Medulla oblongata (tissue), 1 donor: ENCODE results near the gene ELAVL1.
A peak's percentile ranks its signal among the peaks of the same experiment; 100 is the strongest.

Experiments
- DNase-seq: peaks from one replicate; pipeline ENCODE4 v3.0.0-alpha.2; 2015; ENCODE audit errors: extremely low spot score

The ELAVL1 gene

DNA sequence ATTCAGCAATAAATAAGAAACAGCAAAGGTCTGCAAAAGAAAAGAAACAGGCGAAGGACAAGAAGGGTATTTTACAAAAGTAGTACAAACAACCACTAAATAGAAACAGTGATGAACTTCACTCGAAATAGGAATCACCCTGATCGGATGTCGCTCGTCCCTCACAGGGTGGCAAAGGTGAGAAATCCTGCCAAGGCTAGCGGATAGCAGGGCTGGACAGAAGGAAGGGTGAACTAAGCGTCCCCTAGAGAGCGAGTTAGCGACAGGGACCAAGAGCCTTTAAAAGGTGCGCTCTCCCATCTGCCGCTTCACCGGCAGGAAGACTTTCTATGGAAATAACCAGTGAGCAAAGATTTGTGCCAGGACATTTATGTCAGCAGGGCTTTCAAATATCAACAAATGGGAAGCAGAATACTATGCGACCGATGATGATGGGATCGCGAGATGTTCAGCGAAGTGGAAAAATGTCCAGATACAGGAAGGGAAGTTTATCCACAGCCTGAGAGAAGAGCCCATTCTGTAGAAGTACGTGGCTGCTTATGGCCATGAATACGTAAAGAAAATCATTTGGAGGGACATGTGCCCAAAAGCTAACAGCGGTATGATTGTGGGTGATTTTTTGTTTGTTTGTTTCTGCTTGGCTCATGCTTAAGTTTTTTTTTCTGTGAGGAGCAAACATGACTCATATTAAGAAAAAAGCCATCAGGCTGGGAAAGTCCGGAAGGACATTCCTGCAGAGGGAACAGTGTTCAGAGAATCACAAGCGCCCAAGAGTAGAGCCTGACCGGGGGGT lies 18.9 kb downstream of the ELAVL1 start:
- DNase-seq: no peak

DNA sequence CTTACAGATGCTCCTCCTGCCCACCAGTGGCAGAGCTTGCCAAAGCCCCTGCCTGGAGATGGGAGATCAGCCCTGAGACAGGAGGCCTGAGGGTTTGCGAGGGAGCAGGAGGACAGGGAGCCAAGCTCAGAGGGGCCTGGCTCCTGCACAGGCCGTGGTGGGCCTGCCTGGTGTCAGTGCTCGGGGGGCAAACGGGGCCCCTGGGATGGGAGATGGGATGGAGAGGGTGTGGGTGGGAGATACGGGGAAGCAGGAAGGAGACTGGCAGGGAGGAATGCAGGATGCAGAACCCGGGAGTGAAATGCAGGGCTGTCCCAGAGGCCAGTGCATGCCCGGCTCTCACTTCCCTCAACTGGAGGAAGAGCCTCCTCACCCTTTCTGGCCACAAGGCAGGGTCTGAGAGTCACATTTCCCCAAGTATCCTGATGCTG lies 19.9 kb downstream of the ELAVL1 start:
- DNase-seq: no peak

- no peak for DNase-seq
Observed at GRCh38 chr19:7983995-7984837, 21.2 kb downstream of the ELAVL1 start.

- no peak for DNase-seq
Observed at GRCh38 chr19:7983286-7983950, 22.0 kb downstream of the ELAVL1 start.

GRCh38 chr19:7982651-7983099 lies 22.8 kb downstream of the ELAVL1 start:
- no peak for DNase-seq

GRCh38 chr19:7982103-7982502 lies 23.3 kb downstream of the ELAVL1 start:
- no peak for DNase-seq

- no peak for DNase-seq
Observed at GRCh38 chr19:7981661-7982060, 23.8 kb downstream of the ELAVL1 start.

- DNase-seq: no peak
Observed at GRCh38 chr19:7981199-7981598, 24.2 kb downstream of the ELAVL1 start.

DNA sequence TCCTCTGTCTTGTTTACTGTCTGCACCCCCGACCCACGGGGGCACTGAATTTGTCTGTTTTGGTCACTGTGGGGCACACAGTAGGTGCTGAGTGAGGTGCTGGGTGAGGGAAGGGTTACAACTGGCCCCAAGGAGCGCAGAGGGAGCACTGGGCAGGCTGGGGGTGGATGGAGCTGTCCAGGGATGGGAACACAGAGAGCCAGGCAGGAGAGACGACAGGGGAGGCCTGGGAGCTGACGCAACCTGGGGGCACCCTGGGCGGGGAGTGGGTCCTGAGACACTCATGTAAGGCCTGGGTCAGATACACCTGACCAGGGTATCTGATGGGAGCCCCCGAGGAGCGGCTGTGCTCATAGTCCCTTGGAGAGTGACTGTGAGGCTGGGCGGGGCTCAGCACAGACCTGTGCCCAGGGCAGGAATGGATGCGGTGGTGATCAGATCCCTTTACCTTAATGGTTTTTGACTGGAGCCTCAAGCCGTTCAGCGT lies 24.8 kb downstream of the ELAVL1 start:
- DNase-seq: no peak

DNA sequence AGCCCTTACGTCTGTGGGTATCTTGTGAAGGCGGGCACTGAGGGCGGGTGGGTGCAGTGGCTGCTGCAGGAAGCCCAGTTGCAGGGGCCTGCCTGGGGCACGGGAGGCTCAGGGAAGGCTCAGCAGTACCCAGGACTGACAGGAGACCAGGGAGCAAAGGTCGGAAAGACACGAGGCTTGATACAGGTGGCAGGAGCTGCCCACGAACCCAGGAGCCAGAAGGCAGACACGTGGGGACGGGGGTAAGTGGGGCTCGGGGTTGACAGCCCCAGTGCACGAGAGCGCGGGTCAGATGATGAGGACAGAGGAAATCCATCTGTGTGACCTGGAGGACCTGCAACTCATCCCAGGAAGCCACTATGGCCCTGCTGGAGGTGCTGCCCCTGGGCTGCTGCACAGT lies 25.3 kb downstream of the ELAVL1 start:
- no peak for DNase-seq

DNA sequence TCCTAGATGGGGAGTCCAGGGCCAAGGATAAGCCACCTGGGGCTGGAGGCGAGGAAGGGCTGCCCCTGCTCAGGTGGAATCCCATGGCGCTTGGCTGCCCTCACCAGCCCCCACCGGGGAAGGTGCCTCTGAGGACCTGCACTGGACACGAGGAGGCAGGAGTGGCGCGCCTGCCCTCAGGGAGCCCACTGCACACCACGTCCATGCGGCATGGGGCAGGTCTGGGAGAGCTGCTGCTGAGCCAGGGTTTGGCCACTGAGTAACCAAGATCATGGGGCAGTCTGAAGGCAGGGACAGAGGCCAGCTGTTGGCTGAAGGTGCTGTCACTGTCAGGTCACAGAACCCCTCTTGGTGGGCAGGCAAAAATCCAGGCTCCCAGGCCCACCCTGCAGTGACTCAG lies 25.9 kb downstream of the ELAVL1 start:
- no peak for DNase-seq

DNA sequence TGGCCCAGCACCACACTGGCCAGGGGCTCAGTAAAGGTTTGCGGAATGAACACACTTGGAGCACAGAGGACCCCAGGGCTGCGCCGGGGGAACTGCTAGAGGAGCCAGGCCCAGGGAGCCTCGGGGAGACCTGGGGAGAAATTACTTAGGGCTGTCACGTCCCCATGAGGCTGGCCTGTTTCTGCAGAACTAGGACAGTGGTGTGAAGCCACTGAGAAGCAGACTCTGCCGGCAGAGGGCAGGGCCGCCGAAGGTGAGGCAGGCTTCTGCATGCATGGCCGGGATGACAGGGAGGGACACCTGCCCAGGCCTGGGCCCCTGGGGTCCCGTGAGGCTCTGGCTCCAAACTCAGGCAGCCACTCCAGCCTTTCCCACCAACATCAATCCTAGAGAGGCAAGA lies 26.4 kb downstream of the ELAVL1 start:
- no peak for DNase-seq

GRCh38 chr19:7978179-7978825 lies 27.1 kb downstream of the ELAVL1 start:
- no peak for DNase-seq

DNA sequence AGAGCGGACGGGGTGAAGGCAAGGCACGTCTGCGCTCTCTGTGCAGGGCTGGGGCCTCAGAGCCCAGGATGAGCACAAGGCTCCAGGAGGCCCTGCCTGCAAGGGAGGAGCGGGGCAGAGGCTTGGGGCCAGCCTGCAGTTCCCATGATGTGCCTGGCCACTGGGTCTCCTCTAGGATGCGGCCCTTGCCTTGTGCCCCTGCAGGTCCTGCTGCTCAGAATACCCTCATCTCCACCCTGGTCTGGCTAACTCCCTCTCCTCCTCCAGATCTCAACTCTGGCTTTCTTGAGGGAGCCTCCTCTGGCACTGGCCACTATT lies 27.8 kb downstream of the ELAVL1 start:
- no peak for DNase-seq

DNA sequence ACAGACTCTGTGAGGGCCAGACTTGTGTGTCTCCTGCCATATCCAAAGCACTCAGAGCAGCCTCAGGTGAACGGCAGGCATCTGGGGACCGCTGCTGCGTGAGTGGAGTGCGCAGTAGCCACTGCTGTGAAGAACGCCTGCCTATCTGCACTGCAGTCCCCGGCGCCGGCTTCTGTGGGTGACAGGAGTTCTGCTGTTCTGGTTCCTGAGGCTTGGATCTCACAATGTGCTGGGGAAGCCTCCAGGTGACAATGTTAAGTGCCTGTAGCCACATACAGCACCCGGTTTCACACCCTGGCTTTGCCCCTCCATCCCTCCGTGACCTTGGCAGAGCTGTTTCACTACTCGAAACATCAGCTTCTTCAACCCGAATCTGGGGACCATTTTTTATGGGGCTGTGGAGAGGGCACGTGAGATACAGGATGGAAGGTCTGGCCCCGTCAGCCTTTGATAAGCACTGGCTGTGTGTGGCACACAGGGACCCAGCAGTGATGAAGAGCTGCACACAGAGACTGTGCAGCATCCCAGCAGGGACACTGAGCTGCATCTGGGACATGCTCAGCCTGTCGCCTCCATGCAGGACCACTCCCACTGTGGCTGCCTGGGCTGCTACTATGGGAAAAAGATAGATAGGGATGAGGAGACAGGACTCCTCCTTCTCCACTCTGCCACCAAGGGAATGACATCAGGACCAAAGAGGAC lies 28.3 kb downstream of the ELAVL1 start:
- no peak for DNase-seq

DNA sequence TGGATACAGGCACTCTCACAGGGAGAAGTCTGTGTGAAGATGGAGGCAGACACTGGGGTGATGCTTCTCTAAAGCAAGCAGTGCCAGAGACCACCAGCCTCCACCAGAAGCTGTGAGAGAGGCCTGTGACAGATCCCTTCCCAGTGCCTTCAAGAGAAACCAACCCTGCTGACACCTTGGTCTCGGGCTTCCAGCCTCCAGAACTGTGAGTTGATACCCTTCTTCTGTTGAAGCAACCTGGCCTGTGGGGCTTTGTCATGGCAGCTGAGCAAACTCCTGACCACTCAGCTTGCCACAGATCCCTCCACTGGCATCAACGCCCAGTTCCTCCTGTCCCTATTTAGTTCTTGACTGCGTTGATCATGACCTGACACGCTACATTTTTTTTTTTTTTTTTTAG lies 29.0 kb downstream of the ELAVL1 start:
- DNase-seq: no peak

DNA sequence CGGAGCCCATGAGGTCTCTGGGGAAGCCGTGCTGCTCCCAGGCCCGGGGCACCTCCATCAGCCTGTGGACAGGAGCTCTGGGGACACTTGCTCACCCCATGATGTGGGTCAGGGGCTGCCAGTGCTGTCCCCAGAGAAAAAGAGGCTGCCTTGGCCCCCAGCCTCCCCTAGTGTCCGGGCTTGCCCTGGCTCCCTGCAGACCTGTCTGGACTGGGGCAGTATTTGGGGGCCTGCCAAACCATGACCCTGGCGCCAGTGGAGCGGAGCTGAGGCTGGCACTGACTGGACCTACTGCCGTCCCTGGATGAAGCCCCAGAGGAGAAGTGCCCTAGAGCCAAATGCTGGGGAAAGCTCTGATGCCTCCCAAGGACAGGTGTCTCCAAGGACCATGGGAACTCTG lies 30.4 kb downstream of the ELAVL1 start:
- DNase-seq: peak; percentile 80

GRCh38 chr19:7973883-7974282 lies 31.6 kb downstream of the ELAVL1 start:
- peak; percentile 74 for DNase-seq

GRCh38 chr19:7971553-7972520 lies 33.6 kb downstream of the ELAVL1 start:
- DNase-seq: peak; percentile 43
